ENCODE results near the gene PLXNA2.

The PLXNA2 gene

DNA sequence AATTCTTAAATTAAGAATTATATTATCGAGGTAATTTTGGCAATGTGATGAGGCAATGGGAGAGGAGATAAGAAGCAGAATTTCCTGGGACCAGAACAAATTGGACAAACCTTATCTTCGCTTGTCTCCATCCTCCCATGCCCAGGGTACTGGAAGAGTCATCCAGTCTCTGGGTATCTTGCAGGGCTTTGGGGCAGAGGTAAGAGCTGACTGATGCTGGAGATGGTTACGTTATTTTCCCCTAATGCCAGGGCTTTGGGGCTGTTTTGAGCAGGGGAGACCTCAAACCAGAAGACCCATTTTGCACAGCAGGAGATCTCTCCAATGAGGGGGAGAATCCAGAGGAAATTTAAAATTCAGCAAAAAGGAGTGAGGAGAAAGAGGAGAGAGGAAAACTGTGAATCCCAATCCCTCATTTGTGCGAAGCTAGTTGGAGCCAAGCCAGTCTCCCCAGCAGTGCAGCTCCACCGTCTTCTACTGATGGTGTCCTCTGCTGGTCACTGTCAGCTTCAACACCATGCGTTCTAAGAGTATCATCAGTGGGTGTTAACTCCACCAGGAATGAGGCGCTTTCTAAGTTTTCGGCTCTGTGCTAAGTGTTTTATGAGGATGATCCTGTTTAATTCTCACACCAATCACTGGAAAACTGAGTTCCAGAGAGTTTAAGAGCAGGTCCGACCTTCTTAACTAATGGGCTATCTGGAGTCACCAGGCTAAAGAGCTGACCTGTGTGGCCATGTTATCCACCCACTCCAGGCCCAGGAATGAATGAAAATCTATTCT, 246.5 kb downstream of the PLXNA2 start:
- DNase-seq (ENCODE audit: low read depth, low spot score), result peak; percentile 81

DNA sequence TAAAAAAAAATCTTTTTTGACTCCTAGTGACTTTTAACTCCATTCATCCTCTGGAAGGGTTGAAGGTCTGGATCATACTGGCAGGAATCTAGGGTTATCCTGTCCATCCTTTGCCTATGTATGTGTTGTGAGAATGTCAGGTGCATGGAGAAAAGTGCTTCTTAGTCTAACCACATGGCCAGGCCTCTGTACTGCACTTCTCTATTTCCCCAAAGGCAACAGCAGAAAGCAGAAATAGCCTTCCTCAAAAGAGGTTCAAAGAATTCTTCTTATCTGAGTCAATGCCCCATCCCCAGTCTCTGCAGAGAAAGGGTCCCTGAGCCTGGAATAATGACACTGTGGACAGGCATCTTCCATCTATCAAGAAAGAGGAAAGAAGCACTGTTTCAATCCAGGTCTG, 247.5 kb downstream of the PLXNA2 start:
- no peak for DNase-seq (ENCODE audit: low read depth, low spot score)

DNA sequence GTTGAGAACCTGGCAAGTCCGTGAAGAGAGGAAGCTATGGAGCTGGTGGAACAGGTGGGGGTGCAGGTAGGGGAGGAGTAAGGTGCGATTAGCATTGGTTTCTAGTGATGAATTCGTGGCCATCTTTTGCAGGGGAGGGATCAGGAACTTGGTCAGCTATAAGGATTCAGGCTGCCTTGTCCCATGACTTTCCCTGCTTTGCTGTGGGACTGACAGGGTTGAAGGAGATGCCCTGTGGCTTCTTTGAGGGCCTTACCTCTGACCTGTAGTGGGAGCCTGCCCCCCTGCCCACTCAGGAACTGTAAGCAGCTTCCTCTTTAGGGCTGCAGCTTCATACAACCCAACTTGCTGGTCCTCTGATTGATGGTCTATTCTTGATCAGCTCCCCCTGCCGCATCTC, 248.6 kb downstream of the PLXNA2 start:
- DNase-seq (ENCODE audit: low read depth, low spot score), result no peak

DNA sequence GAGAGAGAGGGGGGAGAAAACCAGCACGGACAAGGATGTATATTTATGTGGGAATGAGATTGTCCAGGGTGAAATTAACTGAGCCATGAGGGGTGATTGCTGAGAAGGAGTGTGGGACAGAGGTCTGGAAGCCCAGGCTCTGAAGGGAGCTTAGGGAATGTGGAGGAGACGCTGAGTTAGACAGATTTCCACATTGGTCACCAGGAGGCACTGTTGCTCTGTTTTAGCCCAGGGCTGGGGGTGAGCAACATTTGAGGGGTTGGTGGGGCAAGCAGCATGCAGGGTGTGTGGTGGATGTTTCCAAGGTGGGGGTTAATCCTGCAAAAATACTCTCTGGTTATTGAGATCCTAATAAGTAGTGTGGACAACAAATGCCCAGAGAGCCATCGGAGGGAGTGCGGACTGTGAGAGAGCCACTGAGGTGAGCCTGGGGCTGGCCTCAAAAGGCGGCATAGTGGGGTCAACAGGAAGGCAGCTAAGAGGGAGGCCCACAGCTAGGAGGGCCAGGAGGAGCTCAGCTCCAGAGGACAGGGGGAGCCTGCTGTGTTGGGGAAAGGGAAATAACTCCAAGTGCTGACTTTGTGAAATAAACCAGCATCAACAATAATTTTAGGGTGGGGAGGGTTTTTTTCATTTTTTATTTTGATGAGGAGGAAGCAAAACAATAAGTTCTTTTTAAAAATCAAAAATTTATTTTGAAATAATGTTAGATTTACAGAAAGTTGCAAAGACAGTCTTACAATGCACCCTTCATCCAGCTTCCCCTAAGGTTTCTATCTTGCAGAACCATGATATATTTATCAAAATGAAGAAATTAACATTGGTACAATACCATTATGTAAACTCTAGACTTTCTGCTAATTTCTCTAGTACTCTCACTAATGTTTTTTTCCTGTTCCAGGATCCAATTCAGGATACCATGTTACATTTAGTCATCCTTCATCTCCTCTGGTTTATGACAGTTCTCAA, 250.4 kb downstream of the PLXNA2 start:
- DNase-seq (ENCODE audit: low read depth, low spot score), result peak; percentile 20

DNA sequence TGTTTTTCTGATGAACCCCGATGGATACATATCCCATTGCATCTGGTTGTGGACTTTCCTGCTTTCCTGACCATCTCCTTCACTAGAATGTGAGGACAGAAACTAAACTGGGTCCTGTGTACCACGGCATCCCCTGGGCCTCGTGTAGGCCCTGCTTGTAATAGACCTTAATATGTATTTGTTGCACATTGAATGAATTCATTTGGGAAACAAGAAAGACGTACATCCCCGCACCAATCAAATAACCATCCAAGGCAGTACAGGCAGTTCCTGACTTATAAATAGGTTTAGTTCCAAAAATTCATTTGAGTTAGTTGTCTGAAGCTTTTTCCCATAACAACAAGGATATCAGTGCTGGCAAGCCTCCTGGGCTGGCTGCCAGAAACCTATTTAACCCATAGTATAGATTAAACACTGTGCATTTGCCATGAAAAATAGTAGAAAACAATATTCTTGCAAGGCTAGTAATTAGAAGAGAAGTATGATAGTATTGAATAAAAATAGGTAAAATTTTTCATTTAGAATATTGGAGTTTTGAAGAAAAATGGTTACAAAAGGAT, 251.4 kb downstream of the PLXNA2 start:
- DNase-seq (ENCODE audit: low read depth, low spot score), result no peak

DNA sequence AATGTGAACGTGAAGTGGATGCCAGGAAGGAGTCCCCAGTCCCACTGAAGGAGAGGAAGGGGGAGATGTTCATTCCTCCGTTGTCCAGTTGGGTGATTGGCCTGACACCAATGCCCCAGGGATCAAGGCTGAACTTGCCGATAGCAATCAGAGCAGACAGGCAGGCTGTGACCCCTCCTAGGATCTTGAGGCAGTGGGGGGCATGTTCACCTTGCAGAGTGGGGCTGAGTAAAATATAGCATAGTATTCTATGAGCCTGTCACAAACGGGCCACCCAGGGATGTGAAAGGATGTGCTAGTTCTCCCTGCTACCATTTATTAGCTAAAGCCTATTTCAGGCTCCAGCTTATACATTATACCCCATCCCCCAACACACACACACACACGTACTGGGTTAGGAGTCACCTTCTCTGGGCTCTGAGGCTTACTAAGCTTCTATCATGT, 252.6 kb downstream of the PLXNA2 start:
- no peak for DNase-seq (ENCODE audit: low read depth, low spot score)

DNA sequence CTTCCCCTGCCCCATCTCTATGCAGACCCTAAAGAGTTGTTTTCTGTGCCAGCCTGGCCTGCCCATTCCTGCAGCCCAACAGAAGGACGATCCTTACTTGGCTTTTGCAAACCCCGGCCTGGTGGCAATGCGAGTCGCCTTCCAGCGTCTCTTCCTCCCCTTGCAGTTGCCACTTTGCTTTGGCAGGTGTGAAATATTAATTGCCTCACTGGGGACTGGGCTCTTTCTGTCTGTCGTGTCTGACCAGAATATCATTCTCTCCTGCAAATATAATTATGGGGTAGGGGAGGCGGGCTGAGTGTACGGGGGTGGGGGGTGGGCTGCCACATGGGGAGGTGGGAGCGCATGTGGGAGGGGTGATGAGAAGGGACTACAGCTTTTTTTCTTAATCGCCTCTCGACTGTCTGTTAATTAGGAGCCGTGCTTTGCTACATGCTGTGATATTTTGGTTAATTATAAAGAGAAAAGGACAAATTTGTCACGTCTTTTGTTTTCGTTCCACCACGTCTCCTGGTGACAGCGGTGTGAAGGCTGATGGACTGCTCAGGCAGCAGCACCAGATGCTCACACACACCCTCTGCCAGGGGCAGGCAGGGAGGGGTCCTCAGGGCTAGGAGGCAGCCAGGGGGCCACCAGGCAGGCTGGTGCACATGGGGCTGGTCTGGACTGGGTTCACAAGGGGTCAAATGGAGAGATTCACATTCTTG, 253.2 kb downstream of the PLXNA2 start:
- no peak for DNase-seq (ENCODE audit: low read depth, low spot score)

DNA sequence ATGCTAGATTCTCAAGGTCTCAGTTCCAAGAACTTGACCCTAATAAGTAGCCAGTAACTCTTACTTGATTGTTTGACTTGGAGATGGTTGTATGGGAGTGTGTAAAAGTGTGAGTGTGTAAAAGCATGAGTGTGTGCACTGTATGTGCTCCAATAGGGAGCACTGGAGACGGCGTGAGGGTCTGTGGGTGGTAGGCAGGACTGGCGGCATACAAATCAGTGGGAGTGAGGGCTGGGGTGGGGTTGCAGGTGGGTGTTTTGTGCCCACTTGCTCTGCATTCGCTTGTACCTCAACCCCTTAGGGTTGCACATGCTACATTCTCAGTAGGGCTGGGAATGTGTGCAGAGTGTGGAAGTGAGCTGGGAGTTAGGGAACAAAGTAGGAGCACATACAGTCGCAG, 253.7 kb downstream of the PLXNA2 start:
- DNase-seq (ENCODE audit: low read depth, low spot score), result no peak

DNA sequence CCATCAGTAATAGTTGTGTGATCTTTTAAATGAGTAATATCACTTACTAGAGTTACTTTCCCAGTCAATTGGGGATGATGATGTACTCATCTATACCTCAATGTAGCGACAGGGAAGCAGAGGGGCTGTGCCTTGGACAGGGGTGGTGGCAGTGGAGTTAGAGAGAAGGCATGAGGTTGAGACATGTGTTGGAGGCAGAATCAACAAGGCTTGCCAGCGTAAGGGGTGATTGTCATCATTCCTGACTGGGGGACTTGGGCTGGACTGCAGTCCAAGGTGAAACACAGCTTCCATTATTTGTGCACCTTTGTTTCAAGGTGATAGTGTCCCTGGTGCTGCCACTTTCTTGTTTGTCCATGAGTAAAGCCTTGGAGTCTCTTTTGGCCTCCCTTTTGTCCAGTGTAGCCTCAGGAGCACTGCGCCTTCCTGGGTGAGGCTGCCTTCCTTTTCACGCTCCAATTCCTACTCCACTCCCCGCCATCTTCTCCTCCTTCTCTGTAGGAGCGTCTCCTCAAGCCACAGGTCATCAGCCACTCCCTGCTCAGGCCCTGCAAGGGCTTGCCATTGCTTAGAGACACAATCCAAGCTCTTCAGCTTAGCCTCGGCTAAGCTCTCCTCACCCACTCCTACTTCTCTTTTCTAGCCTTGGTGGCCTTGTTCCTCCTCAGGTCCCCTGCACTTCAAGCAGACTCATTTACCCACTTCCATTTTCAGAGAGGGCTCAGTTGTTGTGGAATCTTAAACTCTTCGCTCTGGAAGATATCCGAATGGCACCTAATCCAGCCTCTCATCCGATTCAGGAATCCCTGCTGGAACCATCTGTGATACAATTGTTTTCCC, 255.6 kb downstream of the PLXNA2 start:
- DNase-seq (ENCODE audit: low read depth, low spot score), result no peak

DNA sequence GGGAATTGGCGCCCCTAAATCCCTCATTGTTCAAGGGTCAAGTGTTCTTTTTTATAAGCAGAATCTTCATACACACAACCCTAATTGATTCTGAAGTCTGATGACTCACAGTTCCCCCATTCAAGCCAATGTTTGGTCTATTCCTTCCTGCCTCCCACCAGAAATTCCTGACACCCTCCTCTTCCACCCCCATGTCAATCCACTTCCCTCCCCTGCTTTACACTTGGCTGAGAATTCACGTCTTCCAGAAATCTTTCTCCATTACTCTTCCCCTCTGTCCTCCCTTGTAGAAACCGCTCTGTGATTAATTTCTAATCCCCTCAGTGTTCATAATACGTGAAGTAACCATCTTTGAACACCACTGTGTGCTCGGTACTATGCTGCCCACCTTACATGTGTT, 257.0 kb downstream of the PLXNA2 start:
- DNase-seq (ENCODE audit: low read depth, low spot score), result peak; percentile 52

DNA sequence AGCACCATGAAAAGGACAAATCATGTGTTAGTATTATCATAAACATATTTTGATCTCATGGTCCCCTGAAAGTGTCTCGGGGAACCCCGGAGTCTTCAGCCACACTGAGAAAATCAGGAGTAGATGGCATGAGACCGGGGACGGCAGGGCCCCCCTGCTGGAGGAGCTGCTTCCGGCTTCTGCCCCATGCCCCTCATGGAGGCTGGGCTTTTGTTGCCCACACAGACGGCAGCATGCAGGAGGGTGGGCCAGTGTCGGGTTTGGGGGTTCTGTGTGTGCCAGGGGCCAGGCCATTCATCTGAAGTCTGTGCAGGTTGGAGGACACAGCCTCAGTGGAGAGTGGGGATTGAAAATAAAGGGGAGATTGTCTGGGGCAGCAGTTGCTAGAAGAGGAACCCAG, 258.2 kb downstream of the PLXNA2 start:
- DNase-seq (ENCODE audit: low read depth, low spot score), result no peak

DNA sequence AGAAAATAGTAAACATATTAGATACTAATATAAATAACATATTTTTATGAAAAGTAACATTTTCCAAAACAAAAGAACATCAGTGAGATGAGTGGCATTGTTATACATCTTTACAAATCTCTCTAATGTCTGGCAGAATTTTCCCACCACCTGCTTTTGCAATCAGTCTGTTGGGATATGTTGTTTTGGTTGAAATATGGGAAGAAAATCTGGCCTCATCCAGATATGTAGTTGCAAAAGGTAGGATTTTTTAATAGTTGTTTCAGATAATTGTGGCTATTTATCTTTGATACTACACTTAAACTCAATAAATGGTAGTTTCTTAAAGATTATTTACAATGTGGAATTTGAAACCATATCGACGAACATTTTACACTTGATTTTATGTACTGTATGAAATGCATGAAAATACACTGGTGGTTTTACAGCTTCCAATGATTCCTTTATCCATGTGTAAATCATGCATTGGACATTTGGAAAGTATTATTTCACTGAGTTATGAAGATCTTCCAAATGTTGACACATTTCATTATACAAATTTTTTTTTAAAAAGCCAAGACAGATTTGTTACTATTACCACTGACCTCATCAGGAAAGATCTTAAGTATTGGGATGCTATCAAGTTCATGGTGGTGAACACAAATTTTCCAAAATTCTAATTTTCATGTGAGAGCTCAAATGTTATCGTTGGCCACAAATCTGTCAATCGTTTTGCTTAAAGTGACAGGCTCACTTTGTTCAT, 259.2 kb downstream of the PLXNA2 start:
- no peak for DNase-seq (ENCODE audit: low read depth, low spot score)

DNA sequence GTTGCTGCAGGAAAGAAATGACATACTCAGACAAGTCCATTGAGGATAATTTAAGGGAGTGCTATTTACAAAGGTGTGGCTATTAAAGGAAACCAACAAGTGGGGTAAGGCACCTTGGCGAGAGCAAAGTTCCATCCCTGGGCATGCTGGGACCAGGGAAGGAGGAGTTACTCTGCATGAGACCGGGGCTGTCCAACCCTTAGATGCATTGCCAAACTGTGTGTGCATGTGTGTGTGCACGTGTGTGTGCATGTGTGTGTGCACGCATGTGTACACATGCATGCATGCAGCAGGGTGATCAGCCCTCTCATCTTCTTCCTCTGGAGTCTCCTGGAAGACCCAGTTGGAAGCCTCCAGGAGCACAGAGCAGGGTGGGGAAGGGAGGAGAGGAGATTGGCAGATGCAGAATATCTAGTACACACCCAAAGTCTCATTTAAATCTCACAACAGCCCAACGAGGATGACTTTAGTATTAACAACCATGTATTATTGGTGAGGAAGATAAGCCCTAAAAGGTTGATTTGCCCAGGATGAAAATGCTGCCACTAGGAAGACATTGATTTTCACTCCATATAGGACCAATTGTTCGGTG, 261.0 kb downstream of the PLXNA2 start:
- DNase-seq (ENCODE audit: low read depth, low spot score), result no peak

DNA sequence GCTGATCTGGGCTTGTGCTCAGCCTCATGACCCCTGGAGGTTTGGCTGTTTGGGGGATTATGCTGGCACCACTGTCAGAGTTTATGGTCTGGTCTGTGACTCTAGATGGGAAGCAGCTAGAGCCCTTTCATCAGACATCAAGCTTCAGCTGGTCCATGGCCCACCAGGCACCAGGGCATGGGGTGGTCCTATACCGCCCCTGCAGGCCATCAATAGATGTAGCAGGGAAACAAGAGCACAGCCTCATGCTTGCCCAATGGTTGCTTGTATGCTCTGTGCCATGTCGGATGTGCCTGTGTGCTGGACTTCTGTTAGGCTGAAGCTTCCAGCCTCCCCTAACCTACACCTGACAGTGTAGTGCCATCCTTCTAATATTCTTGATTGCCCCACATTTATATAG, 262.2 kb downstream of the PLXNA2 start:
- no peak for DNase-seq (ENCODE audit: low read depth, low spot score)

DNA sequence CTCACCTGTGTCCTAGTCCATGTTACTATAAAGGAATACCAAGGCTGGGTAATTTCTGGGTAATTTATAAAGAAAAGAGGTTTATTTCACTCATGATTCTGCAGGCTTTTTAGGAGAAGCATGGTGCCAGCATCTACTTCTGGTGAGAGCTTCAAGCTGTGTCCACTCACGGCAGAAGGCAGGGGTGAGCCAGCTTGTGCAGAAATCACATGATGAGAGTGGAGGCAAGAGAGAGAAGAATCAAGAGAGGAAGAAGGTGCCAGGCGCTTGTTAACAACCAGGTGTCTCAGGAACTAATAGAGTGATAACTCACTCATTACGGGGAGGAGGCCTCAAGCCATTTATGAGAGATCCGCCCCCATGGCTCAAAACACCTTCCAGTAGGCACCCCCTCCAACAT, 265.7 kb downstream of the PLXNA2 start:
- DNase-seq (ENCODE audit: low read depth, low spot score), result no peak

DNA sequence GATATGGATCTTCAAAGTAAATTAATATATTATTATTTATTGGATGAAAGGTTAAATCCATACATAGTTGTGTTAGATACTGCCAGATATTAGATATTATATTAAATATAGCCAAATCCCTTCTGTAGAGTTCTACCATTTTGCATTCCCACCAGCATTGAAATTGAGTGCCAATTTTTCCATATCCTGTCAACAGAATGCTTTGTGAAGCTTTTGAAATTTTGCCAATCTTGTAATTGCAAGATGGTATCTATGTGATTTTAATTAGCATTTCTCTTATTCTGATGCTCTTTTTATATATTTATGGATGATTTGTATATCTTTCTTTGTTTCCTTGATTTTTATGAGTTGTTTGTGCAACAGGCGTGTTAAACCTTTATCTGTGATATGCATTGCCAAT, 266.3 kb downstream of the PLXNA2 start:
- no peak for DNase-seq (ENCODE audit: low read depth, low spot score)

DNA sequence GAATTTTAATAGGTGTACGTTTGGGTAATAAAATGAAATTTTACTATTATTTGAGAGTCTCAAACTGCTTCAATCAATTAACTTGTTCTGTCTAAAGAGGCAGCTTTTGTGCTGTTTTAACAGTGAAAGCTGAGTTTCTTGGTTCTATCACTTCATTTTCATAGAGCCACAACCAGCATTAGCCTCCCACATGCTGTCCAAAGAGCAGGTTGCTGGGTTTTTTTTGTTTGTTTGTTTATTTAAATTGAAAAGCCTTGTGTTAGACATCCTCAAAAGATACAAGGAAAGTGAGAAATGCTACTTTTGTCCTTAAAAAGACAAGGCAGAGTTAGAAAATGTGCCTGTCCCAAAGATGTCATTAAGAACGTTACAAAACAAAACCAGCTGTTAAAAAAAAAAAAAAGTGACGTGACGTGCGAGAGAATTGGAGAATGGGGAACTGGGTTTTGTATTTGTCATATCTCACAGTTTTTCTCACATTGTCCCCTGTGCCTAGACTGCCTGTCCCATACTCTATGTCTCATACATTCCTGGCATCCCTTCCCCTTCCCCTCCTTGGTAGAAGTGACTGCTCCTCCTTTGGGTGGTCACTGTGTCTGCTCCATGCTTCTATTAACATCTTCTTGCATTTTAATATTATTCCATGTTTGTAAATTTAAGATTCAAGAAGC, 270.2 kb downstream of the PLXNA2 start:
- no peak for DNase-seq (ENCODE audit: low read depth, low spot score)

DNA sequence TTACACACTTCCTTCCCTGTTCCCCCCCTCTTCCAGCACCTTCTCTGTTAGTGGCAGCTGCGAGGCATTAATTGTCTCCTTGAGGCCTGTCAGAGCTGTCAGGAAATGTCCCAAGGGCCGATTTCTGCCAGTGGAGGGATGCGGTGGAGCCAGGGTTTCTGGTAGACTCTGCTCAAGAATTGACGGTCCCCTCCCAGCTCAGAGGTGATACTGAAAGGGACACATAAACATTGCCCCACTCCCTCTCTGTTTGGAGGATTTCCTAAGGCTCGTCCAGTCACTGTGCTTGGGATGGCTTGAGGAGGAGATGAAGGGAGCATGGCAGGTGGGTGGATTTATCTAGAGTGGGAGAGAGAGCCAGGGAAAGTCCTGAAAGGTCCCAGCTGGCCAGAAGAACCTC, 271.8 kb downstream of the PLXNA2 start:
- DNase-seq (ENCODE audit: low read depth, low spot score), result no peak
